ENCODE results near the gene GLUD1.

DNA sequence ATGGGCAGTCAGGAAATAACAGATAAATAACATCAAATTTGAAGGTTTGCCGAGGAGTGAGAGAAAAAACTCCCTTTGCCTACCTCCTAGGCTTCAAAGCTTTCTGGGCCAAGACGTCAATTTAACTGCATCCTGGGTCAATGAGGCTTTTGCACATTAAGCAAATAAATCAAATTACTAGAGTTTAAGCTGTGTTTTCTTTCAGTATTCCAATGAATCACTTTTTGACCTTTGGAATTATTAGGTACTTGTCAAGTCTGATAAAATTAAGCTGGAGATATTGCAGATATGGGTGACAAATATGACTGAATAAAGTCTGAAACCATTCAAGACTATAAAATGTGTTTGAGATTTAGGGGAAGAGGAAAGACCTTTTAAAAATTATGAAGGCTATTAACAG is 22.2 kb downstream of the GLUD1 start:
- TF ChIP-seq, protein P1, sequence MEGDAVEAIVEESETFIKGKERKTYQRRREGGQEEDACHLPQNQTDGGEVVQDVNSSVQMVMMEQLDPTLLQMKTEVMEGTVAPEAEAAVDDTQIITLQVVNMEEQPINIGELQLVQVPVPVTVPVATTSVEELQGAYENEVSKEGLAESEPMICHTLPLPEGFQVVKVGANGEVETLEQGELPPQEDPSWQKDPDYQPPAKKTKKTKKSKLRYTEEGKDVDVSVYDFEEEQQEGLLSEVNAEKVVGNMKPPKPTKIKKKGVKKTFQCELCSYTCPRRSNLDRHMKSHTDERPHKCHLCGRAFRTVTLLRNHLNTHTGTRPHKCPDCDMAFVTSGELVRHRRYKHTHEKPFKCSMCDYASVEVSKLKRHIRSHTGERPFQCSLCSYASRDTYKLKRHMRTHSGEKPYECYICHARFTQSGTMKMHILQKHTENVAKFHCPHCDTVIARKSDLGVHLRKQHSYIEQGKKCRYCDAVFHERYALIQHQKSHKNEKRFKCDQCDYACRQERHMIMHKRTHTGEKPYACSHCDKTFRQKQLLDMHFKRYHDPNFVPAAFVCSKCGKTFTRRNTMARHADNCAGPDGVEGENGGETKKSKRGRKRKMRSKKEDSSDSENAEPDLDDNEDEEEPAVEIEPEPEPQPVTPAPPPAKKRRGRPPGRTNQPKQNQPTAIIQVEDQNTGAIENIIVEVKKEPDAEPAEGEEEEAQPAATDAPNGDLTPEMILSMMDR (IDR thresholded peaks at IDR 0.05) = no peak
- TF ChIP-seq EZH2phosphoT487 (IDR thresholded peaks at IDR 0.05) = no peak

Measured in neural progenitor cell (in vitro differentiated cells).